Aorta (tissue), 5 donors: ENCODE measurements around the gene GRIN3B. TPM values are rescaled to one million over a fixed set of nuclear protein-coding genes. Genes with fewer than 3 reads are reported as not detected.

ENCODE experiments used
- ATAC-seq: fragments of 200-7000 bp; cut with Tn5 transposase; one replicate; pipeline ENCODE4 v1.9.1; 2022; ENCODE audit warnings: moderate library complexity; ENCODE audit not compliant: low FRiP score
- DNase-seq, 2 donors: peaks; one replicate each; pipeline ENCODE4 v3.0.0-alpha.2; 2020
- H3K27ac ChIP-seq, 2 donors: one replicate each; pipeline ENCODE4 v1.5.1; 2013; ENCODE audit warnings: low read length in 2 of 2, mild to moderate bottlenecking in 2 of 2, moderate library complexity in 2 of 2, control low read depth in 1 of 2, inconsistent platforms in 1 of 2, low read depth in 1 of 2
- H3K27me3 ChIP-seq, 2 donors: one replicate each; pipeline ENCODE4 v1.6.1; 2013; ENCODE audit warnings: control low read depth in 1 of 2, low read length in 1 of 2, mild to moderate bottlenecking in 1 of 2, moderate library complexity in 1 of 2; ENCODE audit not compliant: insufficient read depth in 2 of 2, control insufficient read depth in 1 of 2
- H3K36me3 ChIP-seq, 2 donors: one replicate each; pipeline ENCODE4 v1.6.1; 2013; ENCODE audit warnings: control low read depth in 1 of 2, low read length in 1 of 2, mild to moderate bottlenecking in 1 of 2; ENCODE audit not compliant: insufficient read depth in 2 of 2, control insufficient read depth in 1 of 2
- H3K4me1 ChIP-seq, 2 donors: one replicate each; pipeline ENCODE4 v1.6.1; 2013; ENCODE audit warnings: low read length in 2 of 2, control low read depth in 1 of 2, mild to moderate bottlenecking in 1 of 2, moderate library complexity in 1 of 2; ENCODE audit not compliant: insufficient read depth in 2 of 2, control insufficient read depth in 1 of 2
- H3K4me3 ChIP-seq, 2 donors: one replicate each; pipeline ENCODE4 v1.5.1; 2013; ENCODE audit warnings: low read length in 2 of 2, control low read depth in 1 of 2, mild to moderate bottlenecking in 1 of 2
- H3K9me3 ChIP-seq: one replicate; pipeline ENCODE4 v1.6.1; 2013; ENCODE audit warnings: mild to moderate bottlenecking, low read length; ENCODE audit not compliant: control insufficient read depth
- WGBS, 2 donors: extraction: QIAGEN DNeasy Blood & Tissue Kit; methylation state at CpG; one replicate each; pipeline ENCODE4 v1.1.7; 2013; 5-methylcytosine and 5-hydroxymethylcytosine counted together
- intact Hi-C, 2 donors: fragments of 100-400 bp; cut with DNase I; formaldehyde crosslinking; loops; one replicate each; pipeline versions ENCODE4 v1.14.2 to v1.15.0; 2022
- polyA plus RNA-seq, 2 donors: library from polyadenylated mRNA; stranded (reverse); fragments of 200-250 nt; gene quantifications; one replicate each; pipeline ENCODE4 v1.2.3, GENCODE V29; 2013
- total RNA-seq, 2 donors: library from RNA; stranded (reverse); fragmentation: NEBNext Ultra II Directional; extraction: Animal tissue kit (Norgen Biotek cat#: 25700); gene quantifications; one replicate each; pipeline ENCODE4 v1.2.1, GENCODE V29; 2021
- donor health status: healthy with polysubstance abuse.
- donor health status: Bipolar disorder and iron deficiency.
- donor health status: DM: no; HTN: no; CAD: no.
- donor health status: DM: no; HTN: no; CAD: no.
- donor health status: DM: yes; HTN: yes; CAD: no.

GRIN3B gene
- total and polyA plus RNA-seq, 4 donors: 0.10 to 1.3 TPM; not detected in 2

- intact Hi-C loops: no loop called here
- Histone ChIP-seq H3K27me3 (no peaks in the 10 kb centered on the region), H3K9me3 (no peaks in the 10 kb centered on the region), H3K4me3 (no peak overlapping the region), H3K27ac (no peak overlapping the region), H3K36me3 (no peaks in the 10 kb centered on the region), H3K4me1 (no peaks in the 10 kb centered on the region)
- WGBS, 2 donors: 90% methylated on average over 10 of the region's 10 CpGs
- DNase-seq: no peak
- no peak for ATAC-seq
Measured at GRCh38 chr19:1013218-1013617, 13.0 kb downstream of the GRIN3B start.

- Histone ChIP-seq H3K36me3 (no peaks in the 10 kb centered on the region), H3K27me3 (no peaks in the 10 kb centered on the region), H3K27ac (no peak overlapping the region), H3K4me1 (no peaks in the 10 kb centered on the region), H3K4me3 (no peak overlapping the region), H3K9me3 (no peaks in the 10 kb centered on the region)
- ATAC-seq (no peak), DNase-seq (no peak)
- intact Hi-C loops: no loop called here
- 90 to 93% methylated on average over 47 to 49 of the region's 49 CpGs for WGBS, 2 donors
Measured at GRCh38 chr19:1014161-1015060, 14.2 kb downstream of the GRIN3B start.

- Histone ChIP-seq H3K4me3 (no peak overlapping the region), H3K9me3 (no peaks in the 10 kb centered on the region), H3K36me3 (no peaks in the 10 kb centered on the region), H3K27me3 (no peaks in the 10 kb centered on the region), H3K27ac (no peak overlapping the region), H3K4me1 (no peaks in the 10 kb centered on the region)
- no peak for DNase-seq
- intact Hi-C loops: no loop called here
- 87 to 91% methylated on average over 28 to 29 of the region's 29 CpGs for WGBS, 2 donors
- no peak for ATAC-seq
Measured at GRCh38 chr19:1015061-1015781, 15.0 kb downstream of the GRIN3B start.

GRCh38 chr19:1015782-1016646 is 15.8 kb downstream of the GRIN3B start:
- Histone ChIP-seq H3K4me3 (no peak overlapping the region), H3K9me3 (no peaks in the 10 kb centered on the region), H3K36me3 (no peaks in the 10 kb centered on the region), H3K4me1 (no peaks in the 10 kb centered on the region), H3K27me3 (no peaks in the 10 kb centered on the region), H3K27ac (no peak overlapping the region)
- intact Hi-C loops: no loop called here
- 46 to 52% methylated on average over 31 of the region's 31 CpGs for WGBS, 2 donors
- ATAC-seq: no peak
- no peak for DNase-seq

GRCh38 chr19:1016647-1017114 is 16.5 kb downstream of the GRIN3B start:
- WGBS, 2 donors: 39% methylated on average over 12 of the region's 12 CpGs
- ATAC-seq (no peak), DNase-seq (no peak)
- Histone ChIP-seq H3K4me3 (no peak overlapping the region), H3K36me3 (no peaks in the 10 kb centered on the region), H3K27ac (no peak overlapping the region), H3K4me1 (no peaks in the 10 kb centered on the region), H3K9me3 (no peaks in the 10 kb centered on the region), H3K27me3 (no peaks in the 10 kb centered on the region)
- intact Hi-C loops: no loop called here

- no peaks in the 10 kb centered on the region for H3K4me1 ChIP-seq
- H3K27me3 ChIP-seq: no peaks in the 10 kb centered on the region
- no peak overlapping the region for H3K27ac ChIP-seq
- 67 to 73% methylated on average over 23 to 24 of the region's 24 CpGs for WGBS, 2 donors
- intact Hi-C loops: no loop called here
- ATAC-seq: no peak
- H3K36me3 ChIP-seq: no peaks in the 10 kb centered on the region
- no peaks in the 10 kb centered on the region for H3K9me3 ChIP-seq
- H3K4me3 ChIP-seq: no peak overlapping the region
- no peak for DNase-seq
Measured at GRCh38 chr19:1017115-1017905, 17.1 kb downstream of the GRIN3B start.

GRCh38 chr19:1017906-1018305 is 17.7 kb downstream of the GRIN3B start:
- H3K4me1 ChIP-seq: no peaks in the 10 kb centered on the region
- H3K9me3 ChIP-seq: no peaks in the 10 kb centered on the region
- 85 to 88% methylated on average over 9 of the region's 9 CpGs for WGBS, 2 donors
- DNase-seq: no peak
- H3K36me3 ChIP-seq: no peaks in the 10 kb centered on the region
- H3K4me3 ChIP-seq: no peak overlapping the region
- intact Hi-C loops: no loop called here
- no peak for ATAC-seq
- H3K27ac ChIP-seq: no peak overlapping the region
- H3K27me3 ChIP-seq: no peaks in the 10 kb centered on the region

GRCh38 chr19:1018393-1018792 is 18.2 kb downstream of the GRIN3B start:
- intact Hi-C loops: no loop called here
- no peak overlapping the region for H3K4me3 ChIP-seq
- no peaks in the 10 kb centered on the region for H3K4me1 ChIP-seq
- 78 to 83% methylated on average over 5 of the region's 5 CpGs for WGBS, 2 donors
- no peaks in the 10 kb centered on the region for H3K9me3 ChIP-seq
- ATAC-seq (no peak), DNase-seq (no peak)
- H3K36me3 ChIP-seq: no peaks in the 10 kb centered on the region
- H3K27ac ChIP-seq: no peak overlapping the region
- H3K27me3 ChIP-seq: no peaks in the 10 kb centered on the region
